ENCODE data around the gene OR4B1. TPM values are rescaled to one million over a fixed set of nuclear protein-coding genes. Genes with fewer than 3 reads are reported as not detected.

The OR4B1 gene
- total and polyA plus RNA-seq, 2 donors (not counting 1 experiment from before 2014, with no cell fraction given) = not detected

DNA sequence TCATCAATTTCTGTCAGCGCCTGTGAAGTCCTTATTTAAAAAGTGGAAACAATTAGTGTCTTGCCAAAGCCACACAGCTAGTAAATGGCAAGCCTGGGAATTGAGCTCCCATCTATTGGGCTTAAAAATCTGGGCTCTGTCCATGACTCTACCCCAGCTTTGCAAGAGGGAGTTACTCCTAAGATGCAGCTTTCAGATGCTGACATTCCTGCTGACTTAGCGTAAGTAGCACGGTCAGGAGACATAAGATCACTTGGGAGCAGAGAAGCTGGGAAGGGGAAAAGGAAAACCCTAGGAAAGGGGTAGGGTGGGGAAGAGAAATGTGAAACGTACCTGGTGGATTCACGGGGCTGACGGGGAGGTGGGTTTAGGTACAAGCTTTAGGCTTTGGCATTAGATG is 36.0 kb upstream of the OR4B1 start:
- no peak for TF ChIP-seq EZH2 (IDR thresholded peaks at IDR 0.05; ENCODE audit: borderline replicate concordance, insufficient read depth, low read depth, low read length, poor library complexity, severe bottlenecking)
- TF ChIP-seq, protein P1, sequence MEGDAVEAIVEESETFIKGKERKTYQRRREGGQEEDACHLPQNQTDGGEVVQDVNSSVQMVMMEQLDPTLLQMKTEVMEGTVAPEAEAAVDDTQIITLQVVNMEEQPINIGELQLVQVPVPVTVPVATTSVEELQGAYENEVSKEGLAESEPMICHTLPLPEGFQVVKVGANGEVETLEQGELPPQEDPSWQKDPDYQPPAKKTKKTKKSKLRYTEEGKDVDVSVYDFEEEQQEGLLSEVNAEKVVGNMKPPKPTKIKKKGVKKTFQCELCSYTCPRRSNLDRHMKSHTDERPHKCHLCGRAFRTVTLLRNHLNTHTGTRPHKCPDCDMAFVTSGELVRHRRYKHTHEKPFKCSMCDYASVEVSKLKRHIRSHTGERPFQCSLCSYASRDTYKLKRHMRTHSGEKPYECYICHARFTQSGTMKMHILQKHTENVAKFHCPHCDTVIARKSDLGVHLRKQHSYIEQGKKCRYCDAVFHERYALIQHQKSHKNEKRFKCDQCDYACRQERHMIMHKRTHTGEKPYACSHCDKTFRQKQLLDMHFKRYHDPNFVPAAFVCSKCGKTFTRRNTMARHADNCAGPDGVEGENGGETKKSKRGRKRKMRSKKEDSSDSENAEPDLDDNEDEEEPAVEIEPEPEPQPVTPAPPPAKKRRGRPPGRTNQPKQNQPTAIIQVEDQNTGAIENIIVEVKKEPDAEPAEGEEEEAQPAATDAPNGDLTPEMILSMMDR (IDR thresholded peaks at IDR 0.05) = no peak

GRCh38 chr11:48182860-48183526 is 33.6 kb upstream of the OR4B1 start:
- WGBS (ENCODE audit: insufficient coverage) = 89% methylated on average over 3 of the region's 4 CpGs
- H3K4me3 ChIP-seq (ENCODE audit: control extremely low read depth in 1 of 5, extremely low read depth in 1 of 5, insufficient read depth in 1 of 5, low read depth in 2 of 5, low read length in 4 of 5) = no peak overlapping the region
- TF ChIP-seq EZH2 (IDR thresholded peaks at IDR 0.05; ENCODE audit: borderline replicate concordance, insufficient read depth, low read depth, low read length, poor library complexity, severe bottlenecking) = no peak
- TF ChIP-seq, protein P1 (IDR thresholded peaks at IDR 0.05) = no peak
- ChIA-PET CTCF (no interaction called here), POLR2A (no interaction called here)
- no peaks in the 10 kb centered on the region for H3K27me3 ChIP-seq (replicated peaks in 1 of 4; ENCODE audit: control extremely low read depth in 1 of 4, control insufficient read depth in 3 of 4, insufficient read depth in 4 of 4, low read length in 3 of 4)
- H2AFZ ChIP-seq (ENCODE audit: insufficient read depth, low read depth, low read length, poor library complexity, severe bottlenecking) = no peak overlapping the region
- no peak overlapping the region for H3K4me2 ChIP-seq (replicated peaks; ENCODE audit: low read depth, low read length, poor library complexity, severe bottlenecking)
- no peaks in the 10 kb centered on the region for H3K79me2 ChIP-seq (ENCODE audit: control insufficient read depth, insufficient read depth, low read length)
- H3K4me1 ChIP-seq (ENCODE audit: control insufficient read depth in 2 of 2, insufficient read depth in 2 of 2, low read length in 2 of 2) = no peaks in the 10 kb centered on the region
- DNase-seq = no peak
- H3K9me3 Mint-ChIP-seq (ENCODE audit: insufficient read depth) = no peaks in the 10 kb centered on the region
- H3K27ac ChIP-seq (ENCODE audit: low read length in 2 of 2) = no peak overlapping the region
- no peaks in the 10 kb centered on the region for H3K9me3 ChIP-seq (ENCODE audit: control extremely low read depth in 1 of 3, control insufficient read depth in 2 of 3, insufficient read depth in 1 of 3, low read length in 2 of 3)
- no peak for ATAC-seq (ENCODE audit: low read depth)
- H3K9ac ChIP-seq (ENCODE audit: low read length) = no peak overlapping the region
- intact Hi-C loops (cut with micrococcal nuclease) = no loop called here
- H3K27ac Mint-ChIP-seq = no peak overlapping the region
- H3K27me3 Mint-ChIP-seq = peaks cover 5% of the 10 kb centered on the region
- no peak overlapping the region for H3K4me3 Mint-ChIP-seq
- no peaks in the 10 kb centered on the region for H3K4me1 Mint-ChIP-seq
- no peaks in the 10 kb centered on the region for H4K20me1 ChIP-seq (ENCODE audit: control insufficient read depth, insufficient read depth, low read length, poor library complexity, severe bottlenecking)
- no peaks in the 10 kb centered on the region for H3K36me3 ChIP-seq (replicated peaks in 1 of 2; ENCODE audit: control extremely low read depth in 1 of 2, control insufficient read depth in 1 of 2, extremely low read depth in 1 of 2, insufficient read depth in 2 of 2, low read length in 1 of 2)

More for the DNA sequence above, 36.0 kb upstream of the OR4B1 start:
- Histone ChIP-seq H3K27me3 (replicated peaks in 1 of 4; ENCODE audit: control extremely low read depth in 1 of 4, control insufficient read depth in 3 of 4, insufficient read depth in 4 of 4, low read length in 3 of 4) (no peaks in the 10 kb centered on the region), H3K9ac (ENCODE audit: low read length) (no peak overlapping the region), H3K79me2 (ENCODE audit: control insufficient read depth, insufficient read depth, low read length) (no peaks in the 10 kb centered on the region), H3K9me3 (ENCODE audit: control extremely low read depth in 1 of 3, control insufficient read depth in 2 of 3, insufficient read depth in 1 of 3, low read length in 2 of 3) (no peaks in the 10 kb centered on the region), H4K20me1 (ENCODE audit: control insufficient read depth, insufficient read depth, low read length, poor library complexity, severe bottlenecking) (no peaks in the 10 kb centered on the region), H2AFZ (ENCODE audit: insufficient read depth, low read depth, low read length, poor library complexity, severe bottlenecking) (no peak overlapping the region), H3K4me2 (replicated peaks; ENCODE audit: low read depth, low read length, poor library complexity, severe bottlenecking) (no peak overlapping the region), H3K36me3 (replicated peaks in 1 of 2; ENCODE audit: control extremely low read depth in 1 of 2, control insufficient read depth in 1 of 2, extremely low read depth in 1 of 2, insufficient read depth in 2 of 2, low read length in 1 of 2) (no peaks in the 10 kb centered on the region), H3K27ac (ENCODE audit: low read length in 2 of 2) (no peak overlapping the region), H3K4me1 (ENCODE audit: control insufficient read depth in 2 of 2, insufficient read depth in 2 of 2, low read length in 2 of 2) (no peaks in the 10 kb centered on the region), H3K4me3 (ENCODE audit: control extremely low read depth in 1 of 5, extremely low read depth in 1 of 5, insufficient read depth in 1 of 5, low read depth in 2 of 5, low read length in 4 of 5) (no peak overlapping the region)
- CTCF ChIA-PET = no interaction called here
- ATAC-seq (ENCODE audit: low read depth) = no peak
- DNase-seq = no peak
- POLR2A ChIA-PET = no interaction called here
- Mint-ChIP-seq H3K4me1 (no peaks in the 10 kb centered on the region), H3K27ac (no peak overlapping the region), H3K9me3 (ENCODE audit: insufficient read depth) (no peaks in the 10 kb centered on the region), H3K4me3 (no peak overlapping the region), H3K27me3 (peaks cover 5% of the 10 kb centered on the region)
- 86% methylated on average over 6 of the region's 6 CpGs for WGBS (ENCODE audit: insufficient coverage)
- intact Hi-C loops (cut with micrococcal nuclease) = no loop called here

Measured in B cell (primary cell).